CD4-positive, alpha-beta T cell treated with Interleukin-6 for 4 hours (primary cell): Measurements from ENCODE around the gene MT1M.

ENCODE experiments used
- DNase-seq: peaks from one replicate; pipeline ENCODE4 v3.0.0-alpha.2; 2020; ENCODE audit warnings: mixed read lengths

Gene MT1M

DNA sequence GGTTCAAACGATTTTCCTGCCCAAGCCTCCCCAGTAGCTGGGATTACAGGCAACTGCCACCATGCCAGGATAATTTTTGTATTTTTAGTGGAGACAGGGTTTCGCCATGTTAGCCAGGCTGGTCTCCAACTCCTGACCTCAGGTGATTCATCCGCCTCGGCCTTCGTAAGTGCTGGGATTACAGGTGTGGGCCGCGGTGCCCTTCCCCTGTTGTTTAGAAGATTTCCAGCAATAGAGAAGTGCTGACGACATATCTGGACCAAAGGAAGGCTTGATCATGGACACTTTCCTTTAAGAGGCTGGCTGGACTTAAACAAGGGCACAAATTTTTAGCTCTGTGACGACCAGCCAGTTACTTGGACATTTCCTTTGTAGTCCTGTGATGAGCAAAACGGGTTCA, 1.3 kb upstream of the MT1M start:
- no peak for DNase-seq

DNA sequence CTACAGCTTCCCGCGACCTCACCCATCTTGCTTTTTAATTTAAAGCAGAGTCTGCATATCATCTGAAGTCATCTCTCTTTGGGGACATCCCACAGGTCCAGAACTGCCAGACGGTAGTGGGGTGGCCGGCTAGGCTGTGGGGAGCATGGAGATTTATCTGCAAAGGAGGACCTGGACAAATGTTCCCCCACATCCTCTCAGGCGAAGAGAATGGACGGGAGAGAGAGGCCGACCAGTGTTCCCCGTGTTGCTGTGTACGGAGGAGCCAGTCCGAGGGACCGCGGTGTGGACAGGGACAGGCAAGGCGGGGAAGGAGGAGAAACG, 665 bp upstream of the MT1M start:
- DNase-seq = no peak

DNA sequence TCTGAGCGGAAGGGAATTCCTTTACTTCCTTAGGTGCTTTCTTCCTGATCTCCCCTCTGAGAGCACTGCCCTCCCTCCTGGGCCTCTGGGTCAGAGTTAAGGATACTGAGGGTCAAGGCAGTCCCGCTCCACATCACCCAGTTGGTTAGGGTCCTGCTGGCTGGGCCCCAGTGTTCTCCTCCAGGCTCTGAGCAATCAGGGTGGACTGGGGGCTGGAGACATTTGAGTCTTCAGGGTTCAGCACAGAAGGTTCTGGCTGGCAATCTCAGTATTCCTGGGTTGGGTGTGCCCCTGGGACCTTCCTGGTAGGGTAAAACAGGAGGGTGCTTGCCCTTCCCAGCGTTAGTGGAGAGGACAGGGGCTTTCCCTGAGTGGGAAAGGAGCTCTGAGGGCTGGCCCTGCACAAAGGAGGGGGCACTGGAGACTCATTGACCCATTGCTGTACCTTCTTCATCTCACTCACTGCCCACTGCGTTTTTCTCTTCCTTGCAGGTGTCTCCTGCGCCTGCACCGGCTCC, 448 bp downstream of the MT1M start:
- no peak for DNase-seq

DNA sequence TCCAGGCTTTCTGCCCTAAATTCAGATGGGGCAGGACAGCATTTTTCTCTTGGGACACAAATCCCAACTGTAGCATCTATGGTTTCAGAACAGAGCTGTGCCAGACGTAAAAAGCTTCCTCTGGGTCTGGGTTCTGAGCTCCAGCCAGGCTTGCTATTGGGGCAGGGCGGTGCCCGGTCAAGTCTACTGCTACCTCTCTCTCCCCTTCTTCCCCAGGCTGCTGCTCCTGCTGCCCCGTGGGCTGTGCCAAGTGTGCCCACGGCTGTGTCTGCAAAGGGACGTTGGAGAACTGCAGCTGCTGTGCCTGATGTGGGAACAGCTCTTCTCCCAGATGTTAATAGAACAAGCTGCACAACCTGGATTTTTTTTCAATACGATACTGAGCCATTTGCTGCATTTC, 1.1 kb downstream of the MT1M start:
- no peak for DNase-seq

DNA sequence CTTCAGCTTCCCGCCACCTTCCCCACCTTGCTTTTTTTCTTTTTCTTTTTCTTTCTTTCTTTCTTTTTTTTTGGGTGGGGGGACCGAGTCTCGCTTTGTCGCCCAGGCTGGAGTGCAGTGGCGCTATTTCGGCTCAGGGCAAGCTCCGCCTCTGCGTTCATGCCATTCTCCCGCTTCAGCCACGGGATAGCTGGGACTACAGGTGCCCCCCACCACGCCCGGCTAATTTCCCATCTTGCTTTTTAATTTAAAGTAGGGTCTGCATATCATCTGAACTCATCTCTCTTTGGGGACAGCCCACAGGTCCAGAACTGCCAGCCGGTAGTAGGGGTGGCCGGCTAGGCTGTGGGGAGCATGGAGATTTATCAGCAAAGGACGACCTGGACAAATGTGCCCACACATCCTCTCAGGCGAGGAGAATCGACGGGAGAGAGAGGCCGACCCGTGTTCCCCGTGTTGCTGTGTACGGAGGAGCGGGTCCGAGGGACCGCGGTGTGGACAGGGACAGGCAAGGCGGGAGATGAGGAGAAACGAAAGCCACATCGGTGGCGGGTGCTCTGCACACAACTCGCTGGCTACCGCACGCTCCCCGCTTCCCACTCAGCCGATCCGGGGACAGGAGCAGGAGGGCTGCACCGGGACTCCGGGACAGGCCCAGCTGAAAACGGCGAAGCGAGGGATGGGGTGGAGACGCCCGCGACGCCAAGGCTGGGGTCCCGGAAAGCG, 2.4 kb downstream of the MT1M start:
- no peak for DNase-seq

DNA sequence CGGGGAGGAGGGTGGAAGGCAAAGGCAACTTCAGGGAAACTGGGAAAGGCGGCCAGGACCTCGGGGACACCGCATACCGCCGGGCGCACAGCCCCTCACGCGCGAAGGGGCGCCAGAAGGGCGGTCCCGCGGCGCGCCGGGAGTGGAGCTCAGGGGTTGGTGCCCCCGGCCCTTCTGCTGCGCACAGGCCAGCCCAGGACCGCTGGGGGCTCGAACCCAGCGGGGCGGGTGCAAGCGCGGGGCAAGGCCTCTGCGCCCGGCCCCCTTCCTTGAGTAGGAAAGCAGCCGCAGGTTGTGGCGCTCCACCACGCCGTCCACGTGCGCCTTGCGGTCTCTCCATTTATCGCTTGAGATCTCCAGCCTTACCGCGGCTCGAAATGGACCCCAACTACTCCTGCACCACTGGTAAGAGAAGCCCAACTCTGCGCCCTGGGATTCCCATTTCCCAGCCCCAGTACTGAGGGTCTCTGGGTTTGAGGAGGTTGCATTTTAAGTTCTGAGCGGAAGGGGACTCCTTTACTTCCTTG, 3.0 kb downstream of the MT1M start:
- no peak for DNase-seq

DNA sequence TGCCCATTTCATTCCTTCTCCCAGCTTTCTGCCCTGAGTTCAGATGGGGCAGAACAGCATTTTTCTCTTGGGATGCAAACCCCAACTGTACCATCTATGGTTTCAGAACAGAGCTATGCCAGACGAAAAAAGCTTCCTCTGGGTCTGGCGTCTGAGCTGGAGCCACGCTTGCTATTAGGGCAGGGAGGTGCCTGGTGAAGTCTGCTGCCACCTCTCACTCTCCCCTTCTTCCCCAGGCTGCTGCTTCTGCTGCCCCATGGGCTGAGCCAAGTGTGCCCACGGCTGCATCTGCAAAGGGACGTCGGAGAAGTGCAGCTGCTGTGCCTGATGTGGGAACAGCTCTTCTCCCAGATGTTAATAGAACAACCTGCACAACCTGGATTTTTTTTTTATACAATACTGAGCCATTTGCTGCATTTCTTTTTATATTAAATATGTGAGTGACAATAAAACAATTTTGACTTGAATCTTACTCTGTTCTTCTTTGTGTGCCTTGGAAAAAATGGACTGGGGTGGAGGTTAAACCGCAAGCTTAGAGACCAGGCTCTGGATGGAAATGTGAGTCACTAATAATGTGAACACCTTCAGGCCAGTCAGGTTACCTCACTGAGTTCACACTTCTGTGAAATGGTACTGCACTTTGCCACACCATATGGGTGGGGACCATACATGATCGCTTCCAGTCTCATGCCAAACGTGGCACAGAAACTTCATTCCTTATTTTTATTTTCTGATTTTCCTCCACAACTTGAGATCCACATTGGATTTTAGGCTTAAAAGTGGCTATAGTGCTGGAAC, 4.4 kb downstream of the MT1M start:
- DNase-seq = no peak

DNA sequence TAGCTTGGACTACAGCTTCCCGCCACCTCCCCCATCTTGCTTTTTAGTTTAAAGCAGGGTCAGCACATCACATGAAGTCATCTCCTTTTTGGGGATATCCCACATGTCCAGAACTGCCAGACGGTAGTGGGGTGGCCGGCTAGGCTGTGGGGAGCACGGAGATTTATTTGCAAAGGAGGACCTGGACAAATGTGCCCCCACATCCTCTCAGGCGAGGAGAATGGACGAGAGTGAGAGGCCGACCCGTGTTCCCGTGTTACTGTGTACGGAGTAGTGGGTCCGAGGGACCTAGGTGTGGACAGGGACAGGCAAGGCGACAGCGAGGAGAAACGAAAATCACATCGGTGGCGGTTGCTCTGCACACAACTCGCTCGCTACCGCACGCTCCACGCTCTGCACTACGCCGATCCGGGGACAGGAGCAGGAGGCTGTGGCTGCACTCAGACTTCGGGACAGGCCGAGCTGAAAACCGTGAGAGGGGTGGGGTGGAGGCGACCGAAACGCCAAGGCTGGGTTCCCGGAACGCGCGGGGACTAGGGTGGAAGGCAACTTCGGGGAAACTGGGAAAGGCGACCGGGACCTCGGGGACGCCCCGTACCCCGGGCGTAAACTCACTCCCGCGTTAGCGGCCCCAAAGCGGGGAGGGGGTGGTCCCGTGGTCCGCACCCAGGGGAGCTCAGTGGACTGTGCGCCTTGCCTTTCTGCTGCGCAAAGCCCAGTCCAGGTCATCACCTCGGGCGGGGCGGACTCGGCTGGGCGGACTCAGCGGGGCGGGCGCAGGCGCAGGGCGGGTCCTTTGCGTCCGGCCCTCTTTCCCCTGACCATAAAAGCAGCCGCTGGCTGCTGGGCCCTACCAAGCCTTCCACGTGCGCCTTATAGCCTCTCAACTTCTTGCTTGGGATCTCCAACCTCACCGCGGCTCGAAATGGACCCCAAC, 5.6 kb downstream of the MT1M start, which contains the start of gene MT1A:
TSS of gene MT1A (plus strand) at position 853 of the 937 bp plus-strand sequence. CDS start at position 926, 73 bp downstream.
- DNase-seq = no peak

DNA sequence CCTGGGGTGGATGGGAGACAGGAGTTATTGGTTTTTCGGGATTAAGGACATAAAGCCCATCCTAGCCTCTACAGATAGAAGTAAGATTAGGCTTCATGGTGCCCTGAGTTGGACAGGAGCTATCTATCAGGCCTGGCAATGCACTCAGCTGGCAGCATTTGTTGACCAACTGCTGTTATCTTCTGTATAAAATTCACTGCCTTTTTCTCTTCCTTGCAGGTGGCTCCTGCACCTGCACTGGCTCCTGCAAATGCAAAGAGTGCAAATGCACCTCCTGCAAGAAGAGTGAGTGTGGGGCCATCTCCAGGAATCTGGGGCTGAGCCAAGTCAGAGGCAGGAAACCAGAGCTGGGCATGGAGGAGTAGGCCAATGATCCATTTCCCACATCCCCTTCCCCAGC, 6.6 kb downstream of the MT1M start:
- no peak for DNase-seq

DNA sequence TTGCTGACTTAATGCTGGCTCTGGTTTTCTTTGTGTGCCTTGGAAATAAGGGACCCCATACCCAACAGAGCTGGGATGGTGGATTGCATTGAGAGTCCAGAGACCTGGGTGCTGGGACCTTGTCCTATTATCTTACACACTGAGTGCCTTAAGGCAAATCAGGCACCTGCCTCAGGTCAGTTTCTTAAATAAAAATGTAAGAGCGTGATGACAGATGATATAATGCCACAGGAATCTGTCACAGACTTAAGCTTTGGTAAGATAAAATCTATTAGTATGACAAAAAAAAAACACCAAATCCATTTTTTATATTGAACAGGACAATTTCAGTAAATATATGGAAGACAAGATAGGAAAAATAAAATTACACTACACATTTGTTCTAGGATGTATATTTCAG, 7.6 kb downstream of the MT1M start:
- DNase-seq = no peak

DNA sequence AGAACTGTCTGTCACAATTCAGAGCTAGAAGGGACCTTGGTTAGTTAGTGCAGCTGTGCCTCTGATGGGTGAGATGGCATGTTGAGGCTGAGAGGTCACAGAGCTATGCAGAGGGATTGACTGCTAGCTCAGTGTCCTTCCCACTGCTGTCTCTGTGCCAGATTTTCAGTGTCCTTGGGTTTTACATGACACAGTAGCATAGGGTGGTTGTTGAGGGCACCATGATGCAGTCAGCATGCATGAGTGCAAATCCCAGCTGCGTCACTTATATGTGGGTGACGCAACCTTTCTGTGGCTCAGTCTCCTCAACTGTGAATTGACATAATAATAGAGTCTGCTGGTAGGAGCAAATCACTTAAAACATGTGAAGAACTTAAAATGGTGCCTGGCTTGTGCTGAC, 8.7 kb downstream of the MT1M start:
- DNase-seq = no peak

DNA sequence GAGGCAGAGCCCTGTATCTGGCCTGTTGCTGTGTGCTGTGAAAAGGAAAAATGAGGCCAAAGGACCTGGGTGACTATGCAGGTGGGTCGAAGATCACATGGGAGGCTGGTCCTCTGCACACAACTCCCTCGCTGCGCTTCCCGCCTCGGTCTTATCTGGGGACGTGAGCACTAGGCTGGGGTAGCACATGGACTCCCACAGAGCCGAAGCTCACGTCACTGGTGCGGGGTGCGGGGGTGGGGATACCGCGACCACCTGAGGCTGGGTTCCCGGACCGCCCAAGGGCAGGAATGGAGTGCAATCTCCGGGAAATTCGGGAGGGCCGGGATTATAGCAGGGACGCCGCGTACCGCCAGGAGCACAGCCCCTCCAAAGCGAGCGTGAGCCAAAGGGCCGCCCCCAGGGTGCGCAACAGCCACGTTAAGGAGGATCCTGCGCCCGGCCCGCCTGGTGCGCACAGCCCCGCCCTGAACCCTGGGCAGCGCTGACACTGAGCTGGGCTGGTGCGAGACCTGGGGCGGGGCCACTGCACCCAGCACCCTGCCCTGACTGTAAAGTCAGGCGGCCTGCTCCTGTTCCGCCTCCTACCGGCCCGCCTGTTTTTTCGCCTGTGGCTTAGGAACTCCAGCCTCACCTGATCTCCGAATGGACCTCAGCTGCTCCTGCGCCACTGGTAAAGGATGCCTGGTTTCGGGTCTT, 10.8 kb downstream of the MT1M start:
- DNase-seq = peak; percentile 87

DNA sequence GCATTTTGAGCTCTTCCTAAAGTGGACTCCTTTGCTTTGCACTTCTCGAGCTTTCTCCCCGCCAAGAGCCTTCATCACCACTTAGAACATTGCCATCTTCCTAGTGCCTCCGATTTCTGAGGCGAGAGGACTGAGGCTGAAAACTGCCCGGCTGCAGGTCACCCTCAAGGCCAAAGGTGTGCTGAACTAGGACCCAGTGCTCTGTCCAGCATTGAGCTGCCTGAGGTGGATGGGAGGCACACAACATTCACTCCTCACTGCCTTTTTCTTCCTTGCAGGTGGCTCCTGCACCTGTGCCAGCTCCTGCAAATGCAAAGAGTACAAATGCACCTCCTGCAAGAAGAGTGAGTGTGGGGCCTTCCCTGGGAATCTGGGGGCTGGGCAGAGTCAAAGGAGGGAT, 11.4 kb downstream of the MT1M start:
- DNase-seq = no peak

DNA sequence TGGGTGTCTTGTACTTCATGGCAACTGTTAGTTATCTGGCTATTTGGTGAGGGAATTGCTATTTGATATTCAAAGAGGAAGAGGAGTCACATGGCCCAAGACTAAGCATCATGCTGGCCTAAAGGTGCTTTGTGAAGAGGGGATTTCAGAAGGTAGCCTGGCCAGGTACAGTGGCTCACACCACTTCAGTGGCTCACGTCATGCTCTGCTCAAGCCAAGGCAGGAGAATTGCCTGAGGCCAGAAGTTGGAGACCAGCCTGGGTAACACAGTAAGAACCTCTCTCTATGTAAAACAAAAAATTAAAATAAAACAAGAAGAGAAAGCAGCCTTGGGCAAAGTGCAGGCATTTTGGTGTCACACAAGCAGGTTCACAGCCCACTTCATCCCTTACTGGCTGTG, 12.9 kb downstream of the MT1M start:
- no peak for DNase-seq

DNA sequence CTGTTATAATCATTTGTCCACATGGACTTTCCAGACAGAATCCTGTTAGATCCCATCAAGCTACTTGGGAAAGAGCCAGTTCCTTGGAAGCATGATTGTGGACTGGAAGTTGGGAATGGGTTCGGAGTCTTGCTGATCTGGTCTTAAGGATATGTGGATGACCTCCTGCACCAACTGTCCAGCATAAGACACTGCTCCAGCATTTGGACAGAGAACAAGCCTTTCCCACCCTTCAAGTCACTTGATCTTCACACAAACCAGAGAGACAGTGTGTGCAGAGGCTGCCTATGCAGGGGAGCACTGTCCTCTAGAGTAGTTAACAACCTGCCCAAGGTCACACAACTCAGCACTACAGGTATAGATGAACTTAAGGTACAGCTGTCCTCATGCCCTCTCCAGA, 13.4 kb downstream of the MT1M start:
- no peak for DNase-seq

DNA sequence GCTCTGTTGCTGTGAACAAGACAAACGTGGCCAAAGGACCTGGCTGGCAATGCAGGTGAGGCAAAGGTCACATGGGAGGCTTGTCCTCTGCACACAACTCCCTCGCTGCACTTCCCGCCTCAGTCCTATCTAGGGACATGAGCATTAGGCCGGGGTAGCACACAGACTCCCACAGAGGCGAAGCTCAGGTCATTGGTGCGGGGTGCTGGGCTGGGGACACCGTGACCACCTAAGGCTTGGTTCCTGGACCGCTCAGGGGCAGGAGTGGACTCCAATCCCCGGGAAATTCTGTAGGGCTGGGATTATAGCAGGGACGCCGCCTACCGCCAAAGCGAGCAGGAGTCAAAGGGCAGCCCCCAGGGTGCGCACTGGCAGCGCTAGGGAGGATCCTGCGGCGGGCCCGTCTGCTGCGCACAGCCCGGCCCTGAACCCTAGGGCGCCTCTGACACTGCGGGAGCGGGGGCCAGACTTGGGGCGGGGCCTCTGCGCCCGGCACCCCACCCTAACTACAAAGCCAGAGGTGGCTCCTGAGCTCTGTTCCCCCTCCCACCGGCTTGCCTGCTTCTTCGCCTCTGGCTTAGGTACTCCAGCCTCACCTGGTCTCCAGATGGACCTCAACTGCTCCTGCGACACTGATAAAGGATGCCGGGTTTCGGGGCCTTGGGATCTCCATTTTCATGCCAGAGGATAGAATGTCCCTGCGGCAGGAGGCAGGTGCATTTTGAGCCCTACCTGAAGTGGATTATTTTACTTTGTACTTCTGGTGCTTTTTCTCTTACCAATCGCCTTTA, 15.4 kb downstream of the MT1M start:
- no peak for DNase-seq

DNA sequence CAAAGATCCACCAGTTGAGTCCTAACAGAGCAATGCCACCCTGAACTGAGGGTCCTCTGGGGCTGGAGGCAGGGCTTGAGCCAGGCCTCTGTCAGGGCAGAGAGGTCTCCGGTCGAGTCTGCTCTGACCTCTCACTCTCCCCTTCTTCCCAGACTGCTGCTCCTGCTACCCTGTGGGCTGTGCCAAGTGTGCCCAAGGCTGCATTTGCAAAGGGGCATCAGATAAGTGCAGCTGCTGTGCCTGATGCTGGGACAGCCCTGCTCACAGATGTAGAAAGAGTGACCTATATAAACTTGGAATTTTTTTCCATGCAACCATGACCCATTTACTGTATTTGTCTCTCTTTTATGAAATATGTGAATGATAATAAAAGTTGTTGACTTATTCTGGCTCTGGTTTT, 16.8 kb downstream of the MT1M start:
- DNase-seq = no peak

DNA sequence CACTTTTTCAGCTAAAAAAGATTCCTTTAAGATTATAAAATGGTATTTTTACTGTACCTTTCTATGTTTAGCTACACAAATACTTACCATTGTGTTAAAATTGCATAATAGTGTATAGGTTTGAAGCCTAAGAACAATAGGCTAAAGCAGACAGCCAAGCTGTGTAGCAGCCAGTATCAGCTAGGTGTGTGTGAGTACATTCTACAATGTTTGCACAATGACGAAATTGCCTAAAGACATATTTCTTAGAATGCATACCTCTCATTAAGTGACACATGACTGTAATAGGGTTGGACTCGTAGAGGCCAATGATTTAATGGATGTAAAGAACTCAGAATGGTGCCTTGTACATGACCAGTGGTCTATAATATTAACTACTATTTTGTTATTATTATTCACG, 17.4 kb downstream of the MT1M start:
- no peak for DNase-seq

DNA sequence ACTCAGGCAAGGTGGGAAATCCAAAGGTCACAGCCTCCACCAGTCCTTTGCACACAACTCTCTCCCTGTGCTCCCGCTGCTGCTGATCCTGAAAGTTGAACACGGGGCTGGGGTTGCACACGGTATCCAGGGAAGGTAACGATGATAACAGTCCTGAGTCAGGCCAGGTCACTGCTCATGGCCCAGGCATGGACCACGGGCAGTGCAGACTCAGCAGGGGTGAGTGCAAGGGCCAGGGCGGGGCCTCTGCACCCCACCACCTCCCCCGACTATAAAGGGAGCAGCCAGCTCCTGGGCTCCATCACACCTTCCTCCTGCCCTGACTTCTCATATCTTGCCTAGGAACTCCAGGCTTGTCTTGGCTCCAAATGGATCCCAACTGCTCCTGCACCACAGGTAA, 19.1 kb downstream of the MT1M start, which contains the start of gene MT1B:
TSS of gene MT1B (plus strand) at position 301 of the 400 bp plus-strand sequence. CDS start at position 369, 68 bp downstream.
- no peak for DNase-seq

DNA sequence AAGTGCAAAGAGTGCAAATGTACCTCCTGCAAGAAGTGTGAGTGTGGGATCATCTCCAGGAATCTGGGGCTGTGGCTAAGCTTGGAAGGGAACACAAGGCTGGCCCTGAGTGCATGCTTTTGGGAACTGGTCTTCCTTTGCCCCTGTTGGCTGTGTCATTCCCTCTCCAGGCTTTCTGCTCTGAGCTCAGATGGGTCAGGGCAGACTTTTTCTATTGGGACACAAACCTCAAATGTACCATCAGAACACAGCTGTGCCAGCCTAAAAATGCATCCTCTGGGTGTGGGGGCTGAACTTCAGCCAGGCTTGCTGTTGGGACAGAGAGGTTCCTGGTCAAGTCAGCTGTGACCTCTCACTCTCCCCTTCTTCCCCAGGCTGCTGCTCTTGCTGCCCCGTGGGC, 20.1 kb downstream of the MT1M start:
- no peak for DNase-seq

DNA sequence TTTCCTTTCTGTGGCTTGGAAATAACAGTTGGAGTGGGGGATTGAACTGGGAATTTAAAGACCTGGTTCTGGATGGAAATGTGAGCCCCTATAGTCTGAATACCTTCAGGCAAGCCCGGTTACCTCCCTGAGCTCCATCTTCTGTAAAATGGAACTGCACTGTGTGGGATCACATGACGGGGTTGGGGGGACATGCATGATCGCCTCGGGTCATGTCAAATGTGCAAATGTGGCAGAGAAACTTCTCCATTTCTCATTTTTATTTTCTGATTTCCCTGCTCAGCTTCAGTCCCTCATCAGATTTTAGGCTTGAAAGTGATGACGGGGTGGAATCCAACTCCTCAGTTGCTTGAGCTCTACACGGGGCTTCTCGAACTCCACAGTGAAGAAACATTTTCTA, 20.8 kb downstream of the MT1M start:
- no peak for DNase-seq
